K562 treated with DMSO at 1 percent for 48 hours (cell line): Measurements from ENCODE around the gene IFT52. TPM values are rescaled to one million over a fixed set of nuclear protein-coding genes. Genes with fewer than 3 reads are reported as not detected.

Experiments used
- total RNA-seq: library from RNA; unstranded; fragments of 300-600 nt; gene quantifications from 2 replicates; pipeline ENCODE4 v1.2.3, GENCODE V29; 2022; ENCODE audit warnings: low replicate concordance; ENCODE audit errors: extremely low read depth

The IFT52 gene
- total RNA-seq, result not detected in 2 replicates

GRCh38 chr20:43590392-43591303, at the start of gene IFT52:
IFT52 (plus strand) TSS chr20:43590937; CDS start chr20:43594699, 3,762 bp downstream.

GRCh38 chr20:43558412-43559146, 32.2 kb upstream of the IFT52 start, which contains the start of gene SGK2:
SGK2 (plus strand) TSS chr20:43559027; CDS start chr20:43566496, 7,469 bp downstream.

GRCh38 chr20:43666376-43667328, 75.9 kb downstream of the IFT52 start, which contains the start of gene MYBL2:
MYBL2 (plus strand) TSS chr20:43667114; CDS start chr20:43667284, 170 bp downstream.

Other genes starting within 250 kb of the IFT52 start
- gene SRSF6, start 133.0 kb upstream of the IFT52 start, total RNA-seq, result not detected in 2 replicates
- gene L3MBTL1, start 83.2 kb upstream of the IFT52 start, total RNA-seq, result not detected in 2 replicates
- gene SGK2, start 31.9 kb upstream of the IFT52 start, total RNA-seq, result not detected in 2 replicates
- not detected in 2 replicates for gene MYBL2, start 76.2 kb downstream of the IFT52 start, total RNA-seq
- not detected in 2 replicates for gene GTSF1L, start 136.1 kb downstream of the IFT52 start, total RNA-seq